Prostate gland (tissue), 2 donors: ENCODE data around the gene SCN4A. TPM values are rescaled to one million over a fixed set of nuclear protein-coding genes. Genes with fewer than 3 reads are reported as not detected.

ENCODE experiments used
- DNase-seq: peaks from one replicate; pipeline ENCODE4 v3.0.0-alpha.2; 2019; ENCODE audit warnings: low spot score
- H3K27ac ChIP-seq, 2 donors: fragments of 200-600 bp; sonication (generic); 2 replicates each; pipeline ENCODE4 v1.5.1; 2017 to 2019
- H3K27me3 ChIP-seq: fragments of 200-600 bp; sonication (generic); replicated peaks from 2 replicates; pipeline ENCODE4 v1.5.1; 2019; ENCODE audit not compliant: insufficient read depth
- H3K36me3 ChIP-seq, 2 donors: fragments of 200-600 bp; sonication (generic); 1 replicate in 1 of 2; 2 replicates in 1 of 2; pipeline versions ENCODE4 v1.5.1 to v1.8.1; 2017 to 2019
- H3K4me1 ChIP-seq: fragments of 200-600 bp; sonication (generic); replicated peaks from 2 replicates; pipeline ENCODE4 v1.5.1; 2019
- H3K4me3 ChIP-seq, 2 donors: fragments of 200-600 bp; sonication (generic); 2 replicates each; pipeline ENCODE4 v1.5.1; 2017 to 2019
- H3K9me3 ChIP-seq: fragments of 200-600 bp; sonication (generic); 2 replicates; pipeline ENCODE4 v1.5.1; 2017
- POLR2A ChIP-seq: fragments of 450-650 bp; IDR thresholded peaks from one replicate; pipeline ENCODE4 v1.6.1; 2016; ENCODE audit warnings: antibody characterized with exemption, mild to moderate bottlenecking
- POLR2AphosphoS5 ChIP-seq: sonication (generic); formaldehyde crosslinking; IDR thresholded peaks from one replicate; pipeline ENCODE4 v1.6.1; 2017; ENCODE audit warnings: antibody characterized with exemption
- whole genome bisulfite sequencing: methylation state at CpG from one replicate; pipeline ENCODE4 v1.1.5; 2018; 5-methylcytosine and 5-hydroxymethylcytosine counted together
- intact Hi-C: fragments of 100-400 bp; cut with DNase I; formaldehyde crosslinking; loops from one replicate; pipeline ENCODE4 v1.14.2; 2022
- total RNA-seq, 2 donors: library from RNA; depleted of rRNA; stranded (reverse); fragments of >200 nt; gene quantifications; one replicate each; pipeline ENCODE4 v1.1.0, GENCODE V29; 2016
- TF ChIP-seq, protein P1 (sequence below), 4 experiments: fragments of 200-600 bp in 2 of 4; fragments of 450-650 bp in 2 of 4; sonication (generic) in 2 of 4; IDR thresholded peaks; 1 replicate in 3 of 4; 2 replicates in 1 of 4; pipeline ENCODE4 v1.5.1; 2016 to 2019; ENCODE audit warnings: antibody characterized with exemption in 4 of 4, mild to moderate bottlenecking in 2 of 4, moderate library complexity in 2 of 4

The SCN4A gene
- total RNA-seq, 2 donors from 2014 or later = 0.23 TPM

DNA sequence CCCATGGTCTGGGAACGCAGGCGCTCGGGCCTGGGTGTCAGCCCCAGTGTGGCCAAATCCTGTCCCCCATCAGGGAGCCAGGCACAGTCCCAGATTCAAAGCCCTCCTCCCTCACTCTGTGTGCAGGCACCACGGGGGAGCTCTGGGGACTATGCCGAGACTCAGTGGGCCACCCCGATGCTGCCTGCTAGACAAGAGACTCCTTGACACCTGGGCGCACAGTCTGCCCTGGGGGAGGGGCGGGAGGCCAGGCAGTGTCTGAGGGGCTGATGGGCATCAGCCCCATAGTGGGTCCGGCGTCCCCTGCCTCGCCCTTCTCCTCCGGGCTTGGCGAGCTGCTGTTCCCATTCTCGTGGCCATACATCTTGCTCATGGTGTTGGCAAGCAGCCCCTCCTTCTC is 32.1 kb downstream of the SCN4A start:
- no peaks in the 10 kb centered on the region for H3K36me3 ChIP-seq
- DNase-seq = no peak
- no peak overlapping the region for H3K4me3 ChIP-seq
- H3K27ac ChIP-seq = no peak overlapping the region
- WGBS = 94% methylated on average over 14 of the region's 14 CpGs
- intact Hi-C loops = no loop called here
- no peaks in the 10 kb centered on the region for H3K4me1 ChIP-seq
- no peaks in the 10 kb centered on the region for H3K27me3 ChIP-seq
- TF ChIP-seq, protein P1, sequence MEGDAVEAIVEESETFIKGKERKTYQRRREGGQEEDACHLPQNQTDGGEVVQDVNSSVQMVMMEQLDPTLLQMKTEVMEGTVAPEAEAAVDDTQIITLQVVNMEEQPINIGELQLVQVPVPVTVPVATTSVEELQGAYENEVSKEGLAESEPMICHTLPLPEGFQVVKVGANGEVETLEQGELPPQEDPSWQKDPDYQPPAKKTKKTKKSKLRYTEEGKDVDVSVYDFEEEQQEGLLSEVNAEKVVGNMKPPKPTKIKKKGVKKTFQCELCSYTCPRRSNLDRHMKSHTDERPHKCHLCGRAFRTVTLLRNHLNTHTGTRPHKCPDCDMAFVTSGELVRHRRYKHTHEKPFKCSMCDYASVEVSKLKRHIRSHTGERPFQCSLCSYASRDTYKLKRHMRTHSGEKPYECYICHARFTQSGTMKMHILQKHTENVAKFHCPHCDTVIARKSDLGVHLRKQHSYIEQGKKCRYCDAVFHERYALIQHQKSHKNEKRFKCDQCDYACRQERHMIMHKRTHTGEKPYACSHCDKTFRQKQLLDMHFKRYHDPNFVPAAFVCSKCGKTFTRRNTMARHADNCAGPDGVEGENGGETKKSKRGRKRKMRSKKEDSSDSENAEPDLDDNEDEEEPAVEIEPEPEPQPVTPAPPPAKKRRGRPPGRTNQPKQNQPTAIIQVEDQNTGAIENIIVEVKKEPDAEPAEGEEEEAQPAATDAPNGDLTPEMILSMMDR (IDR thresholded peaks at IDR 0.05) = no peak
- no peak for TF ChIP-seq POLR2A
- no peak for TF ChIP-seq POLR2AphosphoS5
- no peaks in the 10 kb centered on the region for H3K9me3 ChIP-seq

DNA sequence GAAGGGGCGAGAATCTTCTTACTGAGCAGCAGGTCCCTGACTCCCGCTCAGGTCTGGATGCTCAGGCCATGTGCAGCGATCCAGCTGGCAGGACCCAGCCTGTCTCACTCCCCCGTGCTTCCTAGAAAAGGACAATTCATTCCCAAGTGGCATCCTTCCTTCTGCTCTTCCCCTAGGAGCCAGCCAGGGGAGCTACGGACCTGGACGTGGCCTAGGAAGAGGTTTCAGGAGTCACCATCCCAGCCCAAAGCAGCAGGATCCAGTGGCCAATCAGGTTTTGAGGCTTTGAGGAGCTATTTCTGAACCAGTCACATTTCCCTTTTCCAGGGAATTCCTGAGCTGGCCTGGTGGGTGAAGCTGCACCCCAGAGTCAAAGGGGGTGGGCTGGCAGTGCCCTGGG is 32.8 kb downstream of the SCN4A start:
- WGBS = 63% methylated on average over 6 of the region's 6 CpGs
- TF ChIP-seq POLR2AphosphoS5 (no peak), POLR2A (no peak)
- TF ChIP-seq, protein P1 (IDR thresholded peaks at IDR 0.05) = no peak
- no peaks in the 10 kb centered on the region for H3K36me3 ChIP-seq
- DNase-seq = no peak
- intact Hi-C loops = no loop called here
- H3K27ac ChIP-seq = no peak overlapping the region
- H3K9me3 ChIP-seq = no peaks in the 10 kb centered on the region
- H3K4me3 ChIP-seq = no peak overlapping the region
- no peaks in the 10 kb centered on the region for H3K4me1 ChIP-seq
- H3K27me3 ChIP-seq = no peaks in the 10 kb centered on the region

DNA sequence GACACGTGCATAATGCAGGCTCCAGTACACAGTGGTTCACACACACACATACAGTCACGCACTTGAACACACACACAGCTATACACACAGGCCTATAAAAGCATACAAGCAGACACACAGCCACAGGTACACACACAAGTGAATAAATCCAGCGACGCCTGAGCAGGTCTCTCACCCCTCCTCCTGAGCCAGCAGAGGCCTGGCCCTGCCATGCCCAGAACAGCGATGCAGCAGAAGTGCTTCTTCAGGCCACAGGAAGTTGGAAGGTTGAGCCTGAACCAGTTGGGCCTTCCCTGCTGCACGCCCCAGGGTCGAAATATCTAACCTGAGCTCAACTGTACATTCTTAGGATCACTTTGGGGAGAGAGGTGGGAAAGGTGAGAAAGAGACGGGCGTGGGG is 33.3 kb downstream of the SCN4A start:
- TF ChIP-seq POLR2A (no peak), POLR2AphosphoS5 (no peak)
- TF ChIP-seq, protein P1 (IDR thresholded peaks at IDR 0.05) = no peak
- Histone ChIP-seq H3K4me1 (no peaks in the 10 kb centered on the region), H3K9me3 (no peaks in the 10 kb centered on the region), H3K27ac (no peak overlapping the region), H3K4me3 (no peak overlapping the region), H3K36me3 (no peaks in the 10 kb centered on the region), H3K27me3 (no peaks in the 10 kb centered on the region)
- 93% methylated on average over 9 of the region's 9 CpGs for WGBS
- intact Hi-C loops = no loop called here
- no peak for DNase-seq

DNA sequence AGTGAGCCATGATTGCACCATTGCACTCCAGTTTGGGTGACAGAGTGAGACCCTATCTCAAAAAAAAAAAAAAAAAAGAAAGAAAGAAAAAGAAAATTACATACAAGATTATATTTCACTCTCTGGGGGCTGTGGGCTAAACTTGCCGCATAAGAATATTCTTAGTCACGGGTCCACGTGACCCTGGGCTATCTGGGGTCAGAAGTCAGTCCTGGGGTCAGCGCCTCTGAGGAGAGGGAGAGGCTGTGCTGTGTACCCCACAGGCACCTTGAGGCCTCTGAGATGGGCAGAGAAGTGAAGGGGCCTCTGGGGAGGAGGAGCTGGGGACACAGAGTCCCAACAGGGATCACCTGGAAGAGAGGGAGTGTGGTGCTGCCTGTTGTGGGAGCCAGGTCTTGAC is 34.8 kb downstream of the SCN4A start:
- intact Hi-C loops = no loop called here
- WGBS = 93% methylated on average over 4 of the region's 4 CpGs

DNA sequence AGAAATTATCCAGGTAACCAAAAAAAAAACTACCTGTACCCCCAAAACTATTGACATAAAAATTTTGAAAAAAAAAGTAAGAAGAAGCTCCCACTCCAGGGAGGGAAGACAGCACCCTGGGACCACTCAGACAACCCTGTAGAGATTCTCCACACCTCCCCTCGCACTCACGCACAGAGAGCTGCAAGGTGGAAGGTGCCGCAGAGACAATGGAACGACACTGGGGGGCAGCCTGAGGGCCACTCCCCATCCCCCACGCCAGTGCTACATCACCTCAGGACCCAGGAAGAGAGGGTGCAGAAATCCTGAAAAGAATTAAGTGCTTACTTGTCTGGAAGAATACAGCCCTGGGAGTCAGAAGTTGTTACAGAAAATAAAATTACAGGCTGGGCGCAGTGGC is 35.4 kb downstream of the SCN4A start:
- TF ChIP-seq, protein P1 (IDR thresholded peaks at IDR 0.05) = no peak
- TF ChIP-seq POLR2A (no peak), POLR2AphosphoS5 (no peak)
- WGBS = 93% methylated on average over 6 of the region's 6 CpGs
- Histone ChIP-seq H3K4me1 (no peaks in the 10 kb centered on the region), H3K27ac (no peak overlapping the region), H3K27me3 (no peaks in the 10 kb centered on the region), H3K36me3 (no peaks in the 10 kb centered on the region), H3K4me3 (no peak overlapping the region), H3K9me3 (no peaks in the 10 kb centered on the region)
- intact Hi-C loops = no loop called here
- no peak for DNase-seq

More for the DNA sequence above, 34.8 kb downstream of the SCN4A start:
- no peaks in the 10 kb centered on the region for H3K36me3 ChIP-seq
- H3K27me3 ChIP-seq = no peaks in the 10 kb centered on the region
- H3K27ac ChIP-seq = no peak overlapping the region
- TF ChIP-seq POLR2A = no peak
- TF ChIP-seq, protein P1 (IDR thresholded peaks at IDR 0.05) = no peak
- no peak for TF ChIP-seq POLR2AphosphoS5
- H3K4me1 ChIP-seq = no peaks in the 10 kb centered on the region
- no peak overlapping the region for H3K4me3 ChIP-seq
- no peaks in the 10 kb centered on the region for H3K9me3 ChIP-seq
- DNase-seq = no peak
